ENCODE results near the gene SGCD.

The SGCD gene

DNA sequence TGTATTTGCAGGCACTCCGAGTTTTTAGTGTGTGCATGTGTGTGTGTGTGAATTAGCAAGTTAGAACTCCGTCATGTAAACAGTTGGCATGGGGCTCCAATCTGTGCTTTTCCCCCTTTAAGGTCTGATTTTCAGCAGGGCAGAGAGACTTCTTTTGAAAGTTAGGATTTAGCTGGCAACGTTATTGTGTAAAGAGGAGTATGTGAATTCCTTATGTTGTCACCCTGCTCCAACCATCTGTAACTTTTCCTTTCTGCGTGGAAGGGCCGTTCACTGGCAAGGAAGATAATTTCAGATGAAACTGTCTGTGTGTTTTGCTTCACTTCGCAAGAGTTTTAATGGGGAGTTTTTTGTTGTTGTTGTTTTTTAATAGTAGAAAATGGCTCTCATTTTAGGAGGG, 332 bp downstream of the SGCD start:
- TF ChIP-seq, protein P1, sequence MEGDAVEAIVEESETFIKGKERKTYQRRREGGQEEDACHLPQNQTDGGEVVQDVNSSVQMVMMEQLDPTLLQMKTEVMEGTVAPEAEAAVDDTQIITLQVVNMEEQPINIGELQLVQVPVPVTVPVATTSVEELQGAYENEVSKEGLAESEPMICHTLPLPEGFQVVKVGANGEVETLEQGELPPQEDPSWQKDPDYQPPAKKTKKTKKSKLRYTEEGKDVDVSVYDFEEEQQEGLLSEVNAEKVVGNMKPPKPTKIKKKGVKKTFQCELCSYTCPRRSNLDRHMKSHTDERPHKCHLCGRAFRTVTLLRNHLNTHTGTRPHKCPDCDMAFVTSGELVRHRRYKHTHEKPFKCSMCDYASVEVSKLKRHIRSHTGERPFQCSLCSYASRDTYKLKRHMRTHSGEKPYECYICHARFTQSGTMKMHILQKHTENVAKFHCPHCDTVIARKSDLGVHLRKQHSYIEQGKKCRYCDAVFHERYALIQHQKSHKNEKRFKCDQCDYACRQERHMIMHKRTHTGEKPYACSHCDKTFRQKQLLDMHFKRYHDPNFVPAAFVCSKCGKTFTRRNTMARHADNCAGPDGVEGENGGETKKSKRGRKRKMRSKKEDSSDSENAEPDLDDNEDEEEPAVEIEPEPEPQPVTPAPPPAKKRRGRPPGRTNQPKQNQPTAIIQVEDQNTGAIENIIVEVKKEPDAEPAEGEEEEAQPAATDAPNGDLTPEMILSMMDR (conservative IDR thresholded peaks at IDR 0.05), result no peak
- no peak overlapping the region for H3K27ac ChIP-seq

DNA sequence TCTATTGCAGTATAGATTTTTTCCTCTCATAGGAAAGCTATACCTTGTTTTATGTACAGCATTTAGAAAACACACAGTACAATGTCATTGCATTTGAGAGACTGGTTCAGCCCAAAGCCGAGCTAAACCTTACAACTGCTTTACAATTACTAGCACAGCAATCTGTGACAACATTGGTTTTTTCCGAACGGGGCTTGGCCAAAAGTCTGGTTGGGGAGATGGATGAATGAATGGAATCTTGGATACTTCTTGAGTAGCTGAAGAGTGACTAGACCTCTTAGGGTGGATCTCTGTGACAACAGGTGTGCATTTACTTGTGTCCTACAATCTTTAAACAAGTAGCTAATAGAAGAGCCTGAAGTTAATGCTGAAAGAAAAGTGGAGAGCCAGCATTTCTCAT, 1.2 kb downstream of the SGCD start:
- H3K27ac ChIP-seq, result no peak overlapping the region
- TF ChIP-seq, protein P1 (conservative IDR thresholded peaks at IDR 0.05), result no peak

DNA sequence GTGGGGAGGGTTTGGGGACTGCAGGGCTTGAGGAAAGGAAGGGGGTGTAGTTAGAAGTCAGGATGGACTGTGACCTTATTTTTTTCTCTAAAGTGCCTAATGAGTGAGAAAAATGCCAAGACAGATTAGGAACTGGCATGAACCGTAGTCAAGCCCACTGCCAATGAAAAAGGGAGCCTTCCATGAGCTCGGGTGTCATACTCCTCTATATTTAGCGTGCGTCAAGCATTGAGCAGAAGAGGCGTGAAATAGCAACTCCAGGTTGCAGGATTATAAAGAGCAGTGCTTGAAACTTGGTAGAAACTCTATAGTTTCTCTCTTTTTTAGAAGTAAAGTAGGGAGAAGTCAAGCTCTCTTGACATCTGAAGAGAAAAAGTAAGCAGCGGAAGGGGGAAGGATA, 1.8 kb downstream of the SGCD start:
- TF ChIP-seq, protein P1 (conservative IDR thresholded peaks at IDR 0.05), result no peak

DNA sequence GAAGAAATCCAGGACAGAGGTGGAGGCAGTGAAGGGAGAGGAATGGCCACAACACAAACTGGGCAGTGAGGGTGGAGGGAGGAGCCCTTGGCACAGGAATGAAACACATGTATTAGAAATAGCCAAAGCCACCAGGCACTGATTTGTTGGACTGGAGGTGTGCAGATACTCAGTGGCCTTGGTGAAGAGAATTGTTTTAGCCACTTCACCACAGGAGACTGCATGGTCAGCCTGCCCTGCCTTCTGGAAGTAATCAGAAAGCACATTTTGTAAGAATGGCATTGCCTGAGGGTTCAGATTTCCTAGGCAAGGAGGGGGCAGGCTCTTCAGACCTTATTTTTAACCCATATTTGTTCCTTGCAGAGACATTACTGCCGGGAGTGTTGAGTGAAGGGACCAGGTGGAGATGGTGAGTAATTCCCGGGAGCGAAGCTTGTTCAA, 2.2 kb downstream of the SGCD start:
- no peak overlapping the region for H3K27ac ChIP-seq
- TF ChIP-seq, protein P1 (conservative IDR thresholded peaks at IDR 0.05), result no peak

More for the DNA sequence above, 1.8 kb downstream of the SGCD start:
- H3K27ac ChIP-seq, result no peak overlapping the region

DNA sequence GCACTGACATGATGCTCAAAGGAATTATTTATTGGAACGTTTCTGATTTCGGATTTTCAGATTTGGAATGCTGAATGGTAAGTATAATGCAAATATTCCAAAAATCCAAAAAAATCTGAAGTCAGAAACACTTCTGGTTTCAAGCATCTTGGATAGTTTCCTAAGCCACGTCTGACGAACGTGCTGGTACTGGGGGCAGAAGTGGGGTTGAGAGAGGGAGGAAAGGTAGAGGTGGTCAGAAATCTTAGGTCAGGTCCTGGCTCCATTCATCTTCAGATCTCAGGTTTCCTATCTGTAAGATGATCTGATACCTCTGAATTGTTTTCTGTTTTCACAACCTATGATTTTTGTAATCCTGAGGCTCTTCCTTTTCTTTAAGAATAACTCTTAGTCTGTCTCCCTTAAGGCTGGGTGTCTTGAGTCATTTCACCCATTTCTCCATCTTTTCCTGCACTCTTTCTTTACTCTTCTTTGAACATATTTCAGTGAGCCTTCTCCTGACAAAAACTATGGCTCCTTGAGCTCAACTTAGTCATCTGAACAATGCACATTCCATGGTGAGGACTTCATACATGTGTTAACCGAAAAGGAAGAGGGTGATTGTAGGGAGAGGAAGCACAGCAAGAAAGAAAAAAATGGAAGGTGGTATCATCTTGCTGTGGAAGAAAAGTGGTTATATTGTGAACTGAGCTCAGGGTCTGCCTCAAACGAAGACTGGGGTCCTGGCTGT, 3.3 kb downstream of the SGCD start:
- H3K27ac ChIP-seq, result no peak overlapping the region
- TF ChIP-seq, protein P1 (conservative IDR thresholded peaks at IDR 0.05), result no peak

DNA sequence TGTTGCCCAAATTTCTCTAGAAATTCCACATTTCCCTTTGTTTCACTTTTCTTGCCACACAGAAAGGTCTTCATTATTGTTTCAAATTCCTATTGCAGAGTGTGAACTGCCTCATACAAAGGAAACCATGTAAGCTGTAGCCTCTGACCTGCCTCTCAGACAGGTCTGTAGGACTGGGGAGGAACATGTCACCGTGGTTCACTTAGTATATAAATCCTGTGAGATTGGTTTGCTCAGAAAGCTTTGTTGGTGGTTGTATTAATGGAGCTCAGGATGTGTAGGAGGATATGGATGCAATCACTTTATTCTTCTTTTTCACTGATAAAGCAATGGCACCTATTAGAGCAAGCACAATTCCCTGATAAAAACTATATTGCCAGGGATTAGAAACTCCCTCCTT, 4.2 kb downstream of the SGCD start:
- TF ChIP-seq, protein P1 (conservative IDR thresholded peaks at IDR 0.05), result no peak

DNA sequence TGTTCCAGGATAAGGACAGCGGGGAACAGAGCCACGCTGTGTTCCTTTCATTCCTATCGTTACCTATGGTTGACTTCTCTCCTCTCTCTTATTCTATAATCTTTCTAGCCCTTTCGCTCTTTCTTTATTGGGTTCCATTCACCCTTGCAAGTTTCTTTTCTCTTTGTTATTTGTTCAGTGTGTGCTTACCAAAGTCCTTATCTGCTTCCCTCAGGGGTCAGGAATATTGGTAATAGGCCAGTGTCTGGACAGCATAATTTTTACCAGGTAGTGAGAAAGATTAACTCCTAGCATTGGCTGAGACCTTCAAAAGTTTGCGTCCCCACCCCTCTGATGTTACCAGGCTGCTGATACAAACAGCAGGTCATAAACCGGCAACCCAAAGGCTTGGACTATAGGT, 4.9 kb downstream of the SGCD start:
- no peak overlapping the region for H3K27ac ChIP-seq
- TF ChIP-seq, protein P1 (conservative IDR thresholded peaks at IDR 0.05), result no peak

More for the DNA sequence above, 4.2 kb downstream of the SGCD start:
- H3K27ac ChIP-seq, result no peak overlapping the region
